ENCODE data around the gene ANXA6.

Gene ANXA6

GRCh38 chr5:151132963-151133362 lies 24.6 kb downstream of the ANXA6 start:
- DNase-seq (ENCODE audit: insufficient read length, low spot score) (no peak), FAIRE-seq (no peak)

- FAIRE-seq (no peak), DNase-seq (ENCODE audit: insufficient read length, low spot score) (no peak)
Observed at GRCh38 chr5:151130922-151131891, 26.4 kb downstream of the ANXA6 start.

- FAIRE-seq (no peak), DNase-seq (ENCODE audit: insufficient read length, low spot score) (no peak)
Observed at GRCh38 chr5:151130235-151130921, 27.2 kb downstream of the ANXA6 start.

- DNase-seq (ENCODE audit: insufficient read length, low spot score) (no peak), FAIRE-seq (no peak)
Observed at GRCh38 chr5:151128817-151129216, 28.8 kb downstream of the ANXA6 start.

GRCh38 chr5:151127926-151128325 lies 29.7 kb downstream of the ANXA6 start:
- DNase-seq (ENCODE audit: insufficient read length, low spot score) = no peak
- FAIRE-seq = no peak

GRCh38 chr5:151126199-151126645 lies 31.4 kb downstream of the ANXA6 start:
- DNase-seq (ENCODE audit: insufficient read length, low spot score) (peak; percentile 64), FAIRE-seq (no peak)

- FAIRE-seq = no peak
Observed at GRCh38 chr5:151125421-151125820, 32.2 kb downstream of the ANXA6 start.

GRCh38 chr5:151123897-151124751 lies 33.5 kb downstream of the ANXA6 start:
- DNase-seq (ENCODE audit: insufficient read length, low spot score) (no peak), FAIRE-seq (no peak)

More at GRCh38 chr5:151125421-151125820, 32.2 kb downstream of the ANXA6 start:
- no peak for DNase-seq (ENCODE audit: insufficient read length, low spot score)

GRCh38 chr5:151122828-151123227 lies 34.8 kb downstream of the ANXA6 start:
- no peak for FAIRE-seq

GRCh38 chr5:151121665-151122064 lies 35.9 kb downstream of the ANXA6 start:
- FAIRE-seq (no peak), DNase-seq (ENCODE audit: insufficient read length, low spot score) (no peak)

More at GRCh38 chr5:151122828-151123227, 34.8 kb downstream of the ANXA6 start:
- no peak for DNase-seq (ENCODE audit: insufficient read length, low spot score)

GRCh38 chr5:151121095-151121494 lies 36.5 kb downstream of the ANXA6 start:
- no peak for FAIRE-seq
- no peak for DNase-seq (ENCODE audit: insufficient read length, low spot score)

- FAIRE-seq = no peak
- DNase-seq (ENCODE audit: insufficient read length, low spot score) = no peak
Observed at GRCh38 chr5:151118913-151119575, 38.5 kb downstream of the ANXA6 start.

GRCh38 chr5:151115272-151115905 lies 42.2 kb downstream of the ANXA6 start:
- peak; percentile 71 for DNase-seq (ENCODE audit: insufficient read length, low spot score)
- FAIRE-seq = no peak

- DNase-seq (ENCODE audit: insufficient read length, low spot score) (no peak), FAIRE-seq (no peak)
Observed at GRCh38 chr5:151113651-151114050, 43.9 kb downstream of the ANXA6 start.

- DNase-seq (ENCODE audit: insufficient read length, low spot score) (no peak), FAIRE-seq (no peak)
Observed at GRCh38 chr5:151110992-151111391, 46.6 kb downstream of the ANXA6 start.

- FAIRE-seq (no peak), DNase-seq (ENCODE audit: insufficient read length, low spot score) (no peak)
Observed at GRCh38 chr5:151110122-151110681, 47.4 kb downstream of the ANXA6 start.

GRCh38 chr5:151108566-151108965 lies 49.0 kb downstream of the ANXA6 start:
- FAIRE-seq = no peak
- DNase-seq (ENCODE audit: insufficient read length, low spot score) = no peak

GRCh38 chr5:151107738-151108520 lies 49.6 kb downstream of the ANXA6 start:
- peak; percentile 80 for FAIRE-seq
- no peak for DNase-seq (ENCODE audit: insufficient read length, low spot score)

- FAIRE-seq = no peak
- DNase-seq (ENCODE audit: insufficient read length, low spot score) = no peak
Observed at GRCh38 chr5:151107084-151107483, 50.5 kb downstream of the ANXA6 start.

All from HTR-8/SVneo (cell line).